Measurements from ENCODE around the gene SP140.
A peak's percentile ranks its signal among the peaks of the same experiment; 100 is the strongest.
"Not testable (repeated sequence)": the region's sequence is repeated elsewhere in the genome, so short reads cannot be mapped to it uniquely, and the experiment has no call there.

Gene SP140

DNA sequence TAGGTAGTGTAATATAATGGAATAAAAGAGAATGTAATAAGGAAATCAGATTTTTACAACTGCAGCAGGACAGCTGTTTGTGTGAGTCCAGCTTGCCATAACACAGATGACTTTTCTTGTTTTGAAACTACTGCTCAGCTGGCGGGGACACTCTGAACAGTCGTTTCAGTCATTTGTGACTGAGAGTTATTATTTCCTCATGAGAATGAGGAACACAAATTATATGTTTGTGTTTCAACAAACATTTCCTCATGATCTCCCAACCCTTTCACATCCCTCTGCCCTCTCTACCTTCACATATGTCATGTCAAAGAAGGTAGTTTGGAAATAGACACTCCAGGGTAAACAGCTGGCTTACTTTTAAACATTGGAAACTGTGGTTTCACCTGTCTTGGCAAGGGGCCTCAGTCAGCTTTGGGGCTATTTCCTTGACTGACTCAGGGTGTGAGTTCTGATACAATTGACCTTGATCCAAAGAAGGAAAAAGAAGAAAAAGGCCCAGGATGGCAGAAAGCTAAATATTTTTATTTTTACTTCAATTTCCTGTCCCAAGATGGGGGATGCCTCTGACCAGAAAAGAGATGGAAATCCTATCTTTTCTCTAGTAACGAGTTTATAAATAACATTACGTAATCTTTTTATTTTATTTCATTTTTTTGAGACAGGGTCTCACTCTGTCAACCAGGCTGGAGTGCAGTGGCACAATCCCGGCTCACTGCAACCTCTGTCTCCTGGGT, 102.0 kb downstream of the SP140 start:
- no peak for DNase-seq

DNA sequence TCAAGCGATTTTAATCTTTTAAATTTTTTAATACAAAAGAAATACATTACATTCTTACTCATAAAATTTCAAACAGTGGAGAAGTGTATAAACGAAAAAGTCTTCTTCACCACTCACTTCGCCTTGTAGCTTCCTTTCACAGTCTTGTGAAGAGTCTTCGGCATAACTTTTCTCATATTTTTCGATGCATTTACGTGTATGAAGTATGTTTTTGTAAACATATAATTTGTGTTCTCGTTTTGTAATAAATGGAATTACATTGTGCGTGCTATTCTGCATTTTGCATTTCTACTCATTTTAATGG, 102.6 kb downstream of the SP140 start:
- DNase-seq: no peak

DNA sequence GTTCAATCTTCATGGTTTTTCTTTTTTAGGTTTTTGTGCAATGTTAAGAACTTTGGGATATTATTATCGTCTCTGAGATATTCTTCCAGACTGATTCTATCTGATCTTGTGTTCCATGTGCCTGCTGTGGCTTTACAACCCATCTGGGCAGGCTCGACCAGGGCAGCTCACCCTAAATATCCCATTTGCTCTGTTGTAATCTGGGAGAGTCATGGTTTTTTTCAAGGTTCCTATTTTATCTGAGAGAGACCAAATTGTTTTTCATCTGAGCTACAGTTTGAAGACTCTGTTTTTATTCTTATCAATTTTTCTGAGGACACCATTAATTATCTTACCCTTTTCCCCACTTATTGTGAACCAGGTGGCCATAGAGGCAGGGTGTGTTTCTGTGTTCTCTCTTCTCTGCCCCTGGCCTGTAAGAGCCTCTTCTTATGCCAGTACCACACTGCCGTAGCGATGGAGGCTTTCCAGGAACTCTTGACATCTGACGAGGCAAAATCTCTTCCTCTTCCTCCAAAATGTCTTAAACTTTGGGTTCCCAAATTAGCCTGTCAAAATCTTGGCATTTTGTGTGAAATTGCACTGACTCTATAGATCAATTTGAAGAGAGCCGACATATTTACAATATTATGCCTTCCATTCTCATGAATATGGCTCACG, 104.5 kb downstream of the SP140 start:
- DNase-seq: no peak

DNA sequence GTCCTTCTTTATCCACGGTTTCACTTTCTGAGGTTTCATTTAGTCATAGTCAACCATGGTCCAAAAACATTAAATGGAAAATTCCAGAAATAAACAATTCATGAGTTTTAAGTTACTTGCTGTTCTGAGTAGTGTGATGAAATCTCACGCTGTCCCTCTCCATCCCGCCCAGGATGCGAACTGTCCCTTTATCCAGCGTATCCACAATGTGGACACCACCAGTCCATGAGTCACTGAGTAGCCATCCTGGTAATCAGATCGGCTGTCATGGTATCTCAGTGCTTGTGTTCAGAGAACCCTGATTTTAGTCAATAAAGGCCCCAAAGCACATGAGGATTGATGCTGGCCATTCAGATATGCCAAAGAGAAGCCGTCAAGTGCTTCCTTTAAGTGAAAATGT, 105.2 kb downstream of the SP140 start:
- no peak for DNase-seq

DNA sequence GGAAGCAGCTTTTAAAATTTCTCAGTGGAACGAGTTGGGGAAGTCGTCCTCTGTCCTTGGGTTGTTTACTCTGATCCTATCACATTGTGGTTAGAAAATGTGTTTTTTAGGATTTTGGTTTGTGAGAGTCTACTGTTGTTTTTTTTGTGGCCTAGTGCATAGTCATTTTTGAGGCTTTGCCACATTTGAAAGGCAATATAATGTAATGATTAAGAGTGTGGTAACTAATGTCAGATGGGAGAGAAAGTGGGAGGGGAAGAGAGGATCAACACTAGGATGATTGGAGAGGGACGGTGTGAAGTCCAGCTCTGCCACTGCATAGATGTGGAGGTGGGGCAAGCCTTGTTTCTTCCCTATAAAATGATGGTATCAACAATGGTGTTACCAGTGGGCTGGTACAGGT, 109.9 kb downstream of the SP140 start:
- no peak for DNase-seq

DNA sequence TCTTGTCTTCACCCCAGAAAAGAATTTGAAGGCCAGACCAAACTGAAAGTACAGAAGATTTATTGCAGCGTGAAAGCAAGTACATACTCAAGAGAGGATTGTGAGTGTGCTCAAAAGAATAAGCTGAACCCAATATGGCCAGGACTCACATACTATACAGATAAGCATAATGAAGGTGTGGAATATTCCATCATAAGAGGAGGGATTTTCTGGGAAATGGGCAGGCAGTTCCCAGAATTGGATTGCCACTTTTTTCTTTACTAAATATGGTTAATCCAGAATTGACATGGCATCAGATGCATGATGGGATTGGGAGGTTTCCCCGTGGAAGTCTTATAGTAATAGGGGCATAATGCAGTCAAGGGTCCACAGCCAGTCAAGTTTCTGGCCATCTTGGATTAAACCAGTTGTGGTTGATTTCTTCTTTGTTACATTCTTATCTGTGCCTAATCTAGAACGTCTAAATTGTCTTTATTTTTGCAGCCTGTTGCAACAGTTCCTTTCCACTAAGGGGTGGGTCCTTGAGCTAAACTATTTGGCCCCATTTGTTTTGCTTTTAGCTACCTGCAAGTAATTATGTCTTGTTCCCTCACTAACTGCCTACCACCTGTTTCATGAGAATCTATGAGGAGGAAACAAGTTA, 110.4 kb downstream of the SP140 start:
- peak in 1 of 6 experiments; percentile 12 for DNase-seq

DNA sequence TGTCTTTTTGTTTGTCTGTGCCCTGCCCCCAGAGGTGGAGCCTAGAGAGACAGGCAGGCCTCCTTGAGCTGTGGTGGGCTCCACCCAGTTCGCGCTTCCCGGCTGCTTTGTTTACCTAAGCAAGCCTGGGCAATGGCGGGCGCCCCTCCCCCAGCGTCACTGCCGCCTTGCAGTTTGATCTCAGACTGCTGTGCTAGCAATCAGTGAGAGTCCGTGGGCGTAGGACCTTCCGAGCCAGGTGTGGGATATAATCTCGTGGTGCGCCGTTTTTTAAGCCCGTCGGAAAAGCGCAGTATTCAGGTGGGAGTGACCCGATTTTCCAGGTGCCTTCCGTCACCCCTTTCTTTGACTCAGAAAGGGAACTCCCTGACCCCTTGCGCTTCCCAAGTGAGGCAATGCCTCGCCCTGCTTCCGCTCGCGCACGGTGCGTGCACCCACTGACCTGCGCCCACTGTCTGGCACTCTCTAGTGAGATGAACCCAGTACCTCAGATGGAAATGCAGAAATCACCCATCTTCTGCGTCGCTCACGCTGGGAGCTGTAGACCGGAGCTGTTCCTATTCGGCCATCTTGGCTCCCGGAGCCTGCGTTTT, 116.5 kb downstream of the SP140 start:
- peak in 1 of 6 experiments; percentile 22 for DNase-seq

DNA sequence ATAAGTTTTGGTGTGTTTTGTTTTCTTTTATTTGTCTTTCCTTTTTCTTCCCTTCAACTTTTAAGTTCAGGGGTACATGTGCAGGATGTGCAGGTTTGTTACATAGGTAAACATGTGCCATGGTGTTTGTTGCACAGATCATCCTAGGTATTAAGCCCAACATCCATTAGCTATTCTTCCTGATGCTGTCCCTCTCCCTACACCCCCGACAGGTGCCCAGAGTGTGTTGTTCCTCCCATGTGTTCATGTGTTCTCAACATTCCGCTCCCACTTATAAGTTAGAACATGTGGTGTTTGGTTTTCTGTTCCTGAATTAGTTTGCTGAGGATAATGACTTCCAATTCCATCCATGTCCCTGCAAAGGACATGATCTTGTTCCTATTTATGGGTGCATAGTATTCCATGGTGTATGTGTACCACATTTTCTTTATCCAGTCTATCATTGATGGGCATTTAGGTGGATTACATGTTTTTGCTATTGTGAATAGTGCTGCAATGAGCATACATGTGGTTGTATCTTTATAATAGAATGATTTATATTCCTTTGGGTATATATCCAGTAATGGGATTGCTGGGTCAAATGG, 117.6 kb downstream of the SP140 start:
- DNase-seq: not testable (repeated sequence)

DNA sequence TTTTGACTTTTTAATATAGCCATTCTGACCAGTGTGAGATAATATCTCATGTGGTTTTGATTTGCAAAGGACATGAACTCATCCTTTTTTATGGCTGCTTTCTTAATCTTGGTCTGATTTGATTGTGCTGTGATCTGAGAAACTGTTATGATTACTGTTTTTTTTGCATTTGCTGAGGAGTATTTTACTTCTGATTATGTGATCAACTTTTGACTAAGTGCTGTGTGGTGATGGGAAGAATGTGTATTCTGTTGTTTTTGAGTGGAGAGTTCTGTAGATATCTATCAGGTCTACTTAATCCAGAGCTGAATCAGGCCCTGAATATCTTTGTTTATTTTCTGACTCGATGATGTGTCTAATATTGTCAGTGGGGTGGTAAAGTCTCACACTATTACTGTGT, 118.2 kb downstream of the SP140 start:
- no peak for DNase-seq

DNA sequence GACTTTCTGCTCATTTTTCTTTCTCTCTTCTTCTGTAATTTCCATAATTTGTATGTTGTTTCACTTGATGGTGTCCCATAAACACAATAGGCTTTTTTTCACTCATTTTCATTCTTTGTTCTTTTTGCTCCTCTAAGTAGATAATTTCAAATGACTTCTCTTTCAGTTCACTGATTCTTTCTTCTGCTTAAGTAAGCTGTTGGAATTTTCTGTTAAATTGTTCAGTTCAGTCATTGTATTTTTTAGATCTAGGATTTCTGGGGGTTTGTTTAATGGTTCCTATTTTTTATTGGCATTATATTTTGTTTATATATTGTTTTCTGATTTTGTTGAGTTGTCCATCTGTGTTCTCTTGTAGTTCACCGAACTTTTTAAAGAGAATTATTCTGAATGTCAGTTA, 120.9 kb downstream of the SP140 start:
- DNase-seq: no peak

DNA sequence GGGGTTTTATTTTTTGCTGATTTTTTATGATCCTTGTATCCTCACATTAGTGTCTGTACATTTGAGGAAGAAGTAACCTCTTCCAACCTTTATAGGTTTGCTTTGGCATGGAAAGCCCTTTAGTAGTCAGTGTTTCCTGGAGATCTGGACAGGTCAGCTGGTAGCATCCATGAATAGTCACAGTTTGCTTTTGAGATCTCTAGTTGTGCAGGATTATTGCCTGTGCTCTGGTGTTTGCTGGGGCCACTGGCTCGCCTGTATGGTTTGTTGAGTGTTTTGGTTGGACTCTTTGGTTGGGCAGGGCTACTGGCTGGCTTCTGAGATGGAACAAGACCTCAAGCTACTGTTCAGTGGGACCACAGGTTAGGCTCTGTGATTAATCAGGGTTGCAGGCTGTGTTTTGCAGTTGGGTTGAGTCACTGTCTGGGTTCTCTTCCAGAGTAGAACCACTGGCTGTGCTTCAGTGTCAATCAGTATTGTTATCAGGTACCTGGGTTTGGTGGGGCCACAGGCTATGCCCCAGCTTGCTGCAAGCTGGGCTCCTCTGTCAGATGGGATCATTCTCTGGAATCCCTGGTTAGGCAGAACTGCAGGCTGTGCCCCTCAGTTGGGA, 121.5 kb downstream of the SP140 start:
- DNase-seq: no peak

DNA sequence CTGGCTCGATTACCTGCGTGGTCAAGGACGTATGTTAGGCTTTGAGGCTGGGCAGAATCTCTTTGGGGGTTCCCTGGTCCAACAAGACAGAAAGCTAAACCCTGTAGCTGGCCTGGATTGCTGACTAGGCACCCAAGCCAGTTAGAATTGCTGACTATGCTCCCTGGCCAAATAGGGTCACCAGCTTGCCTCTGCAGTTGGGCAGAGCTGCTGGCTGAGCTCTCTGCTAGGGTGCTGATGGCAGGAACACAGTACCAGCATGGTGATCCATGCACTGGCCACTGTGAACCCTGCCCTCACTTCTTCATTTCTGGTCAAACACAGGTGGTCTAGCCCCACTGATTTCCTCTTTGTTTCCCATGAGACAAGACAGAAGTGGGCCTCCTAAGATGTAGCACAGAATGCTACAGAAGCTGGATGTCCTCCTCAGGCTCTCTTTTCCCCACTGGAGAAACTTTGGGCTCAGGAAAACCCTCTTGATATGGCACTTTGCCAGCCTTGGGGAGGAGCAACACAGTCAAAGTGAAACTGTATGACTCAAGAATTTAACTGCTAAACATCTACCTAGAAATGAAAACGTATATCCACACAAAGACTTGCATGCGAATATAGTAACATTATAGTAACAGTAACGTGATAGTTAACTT, 122.2 kb downstream of the SP140 start:
- no peak for DNase-seq

DNA sequence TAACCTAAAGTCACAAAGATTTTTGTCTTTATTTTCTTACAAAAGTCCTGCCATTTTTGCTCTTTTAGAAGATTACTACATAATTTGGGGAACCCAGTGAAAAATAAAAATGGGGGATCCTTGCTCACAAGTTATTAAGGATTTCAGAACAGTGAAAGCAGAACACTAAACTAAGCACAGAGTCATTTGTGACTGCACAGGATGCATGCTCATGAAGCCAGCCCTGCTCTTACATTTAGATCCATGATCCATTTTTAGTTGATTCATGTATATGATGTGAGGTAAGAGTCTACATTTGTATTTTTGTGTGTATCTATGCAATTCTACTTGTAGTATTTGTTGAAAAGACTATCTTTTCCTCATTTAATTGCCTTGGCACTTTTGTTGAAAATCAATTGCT, 123.3 kb downstream of the SP140 start:
- no peak for DNase-seq

DNA sequence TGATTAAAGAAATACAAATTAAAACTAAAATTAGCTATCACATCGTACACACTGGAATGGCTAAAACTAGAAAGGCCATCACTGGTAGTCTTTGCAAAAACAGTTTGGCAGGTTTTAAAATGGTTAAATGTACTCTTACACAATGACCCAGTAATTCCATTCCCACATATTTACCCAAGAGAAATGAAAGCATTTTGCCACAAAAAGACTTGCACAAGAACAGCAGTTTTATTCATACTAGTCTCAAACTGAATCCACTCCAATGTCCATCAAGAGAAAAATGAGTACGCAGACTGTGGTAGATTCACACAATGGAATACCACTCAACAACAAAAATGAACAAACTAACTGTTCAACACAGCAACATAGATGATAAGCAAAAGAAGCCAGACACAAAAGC, 130.5 kb downstream of the SP140 start:
- DNase-seq: no peak

DNA sequence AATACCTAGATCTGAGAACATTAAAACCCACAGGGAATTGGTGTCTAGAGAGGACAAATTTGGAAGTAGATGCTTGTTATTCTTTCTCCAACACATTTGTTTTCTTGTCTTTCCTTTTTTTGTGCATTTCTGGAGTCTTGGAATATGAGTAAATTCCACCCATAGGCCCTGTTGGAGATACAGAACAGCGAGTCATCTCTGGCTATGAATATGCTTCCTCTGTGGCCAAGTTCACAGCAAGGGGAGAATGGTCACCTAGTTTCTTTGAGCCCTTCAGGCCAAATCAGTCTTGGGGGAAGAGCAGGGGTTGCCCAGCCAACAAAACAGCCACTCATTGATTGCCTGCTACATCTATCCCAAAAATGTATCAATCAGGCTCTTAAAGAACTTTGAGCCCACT, 132.8 kb downstream of the SP140 start:
- DNase-seq: no peak

DNA sequence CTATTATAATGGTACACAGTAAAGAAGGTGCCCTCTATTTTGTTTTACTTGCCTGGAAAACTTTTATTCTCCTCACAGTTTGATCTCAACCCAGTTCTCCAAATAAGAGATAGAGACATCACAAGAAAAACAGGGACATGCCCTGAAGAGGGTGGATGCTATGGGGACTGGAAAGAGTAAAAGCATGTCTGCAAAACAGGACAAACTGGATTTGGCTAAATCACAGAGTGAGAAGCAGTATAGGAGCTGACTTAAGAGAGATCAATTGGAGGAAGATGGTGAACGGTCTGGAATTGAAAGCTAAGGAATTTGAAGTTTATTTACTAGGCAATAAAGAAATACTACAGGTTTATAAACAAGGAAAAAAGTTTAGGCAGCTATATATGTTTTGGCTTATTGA, 134.5 kb downstream of the SP140 start:
- DNase-seq: no peak

DNA sequence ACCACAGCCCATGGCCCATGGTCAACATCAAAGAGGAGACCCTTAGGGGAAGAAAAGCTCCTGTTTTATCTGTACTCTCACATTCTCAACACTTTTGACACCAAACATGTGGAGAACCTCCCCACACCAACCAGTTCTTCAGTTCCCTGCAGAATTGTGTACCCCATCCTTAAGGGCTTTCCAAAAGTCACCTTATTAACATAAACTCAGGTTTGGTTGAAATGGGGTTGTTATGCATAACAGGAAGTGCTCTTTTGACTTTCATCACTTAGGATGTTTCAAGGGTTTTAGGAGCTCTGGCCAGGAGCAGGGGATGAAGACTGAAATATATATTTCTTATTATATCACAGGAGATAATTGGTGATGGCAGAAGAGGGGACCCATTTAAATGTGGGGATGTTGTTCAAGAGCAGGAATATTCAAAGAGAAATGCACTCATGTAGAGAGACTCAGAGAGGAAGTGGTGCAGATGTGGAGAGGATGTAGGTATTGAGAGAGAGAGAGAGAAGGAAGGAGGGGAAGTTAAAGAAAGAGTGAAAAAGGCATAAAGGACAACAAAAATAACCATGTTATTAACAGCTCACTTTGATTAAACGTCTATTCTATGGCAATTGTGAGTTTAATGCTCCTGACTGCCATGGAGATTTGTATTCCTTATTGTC, 136.6 kb downstream of the SP140 start:
- DNase-seq: peak in 2 of 6 experiments; percentile 10 to 11
